Tibial nerve (tissue), 3 donors: ENCODE measurements around the gene ERBB4.

Experiments
- CTCF ChIP-seq, 5 experiments: fragments of 200-600 bp in 3 of 5; fragments of 450-650 bp in 2 of 5; sonication (generic) in 3 of 5; IDR thresholded peaks; one replicate each; pipeline ENCODE4 v1.5.1; 2016 to 2019; ENCODE audit warnings: antibody characterized with exemption in 5 of 5, mild to moderate bottlenecking in 3 of 5, moderate library complexity in 2 of 5
- POLR2A ChIP-seq, 2 donors: fragments of 450-650 bp; IDR thresholded peaks; one replicate each; pipeline ENCODE4 v1.6.1; 2017; ENCODE audit warnings: antibody characterized with exemption in 2 of 2, mild to moderate bottlenecking in 2 of 2, moderate library complexity in 2 of 2

GRCh38 chr2:212328712-212329496 lies 209.7 kb downstream of the ERBB4 start:
- TF ChIP-seq POLR2A (IDR thresholded peaks at IDR 0.05) (no peak), CTCF (IDR thresholded peaks at IDR 0.05) (no peak)
